ENCODE results near the gene PLAC8L1. TPM values are rescaled to one million over a fixed set of nuclear protein-coding genes. Genes with fewer than 3 reads are reported as not detected.
"Not testable (repeated sequence)": the region's sequence is repeated elsewhere in the genome, so short reads cannot be mapped to it uniquely, and the experiment has no call there.

PLAC8L1 gene
- not detected in 2 replicates for total RNA-seq

GRCh38 chr5:146105477-146105876 lies at the start of gene PLAC8L1:
TSS of gene PLAC8L1 (minus strand) at chr5:146105577. CDS start at chr5:146104311, 1,266 bp downstream.
- no peak for DNase-seq (ENCODE audit: low read depth, low spot score)

- no peak for DNase-seq (ENCODE audit: low read depth, low spot score)
Observed at GRCh38 chr5:146151970-146152369, 46.6 kb upstream of the PLAC8L1 start.

- no peak for DNase-seq (ENCODE audit: low read depth, low spot score)
Observed at GRCh38 chr5:146137967-146138403, 32.6 kb upstream of the PLAC8L1 start.

- no peak for DNase-seq (ENCODE audit: low read depth, low spot score)
Observed at GRCh38 chr5:146130440-146131045, 25.2 kb upstream of the PLAC8L1 start.

GRCh38 chr5:146126068-146126467 lies 20.7 kb upstream of the PLAC8L1 start:
- DNase-seq (ENCODE audit: low read depth, low spot score) = no peak

- DNase-seq (ENCODE audit: low read depth, low spot score) = no peak
Observed at GRCh38 chr5:146124580-146124979, 19.2 kb upstream of the PLAC8L1 start.

GRCh38 chr5:146121451-146121850 lies 16.1 kb upstream of the PLAC8L1 start:
- DNase-seq (ENCODE audit: low read depth, low spot score) = not testable (repeated sequence)

GRCh38 chr5:146118322-146118721 lies 12.9 kb upstream of the PLAC8L1 start:
- no peak for DNase-seq (ENCODE audit: low read depth, low spot score)

- not testable (repeated sequence) for DNase-seq (ENCODE audit: low read depth, low spot score)
Observed at GRCh38 chr5:146117216-146117615, 11.8 kb upstream of the PLAC8L1 start.

- DNase-seq (ENCODE audit: low read depth, low spot score) = no peak
Observed at GRCh38 chr5:146116361-146116760, 11.0 kb upstream of the PLAC8L1 start.

- DNase-seq (ENCODE audit: low read depth, low spot score) = no peak
Observed at GRCh38 chr5:146112476-146112875, 7.1 kb upstream of the PLAC8L1 start.

GRCh38 chr5:146111409-146111808 lies 6.0 kb upstream of the PLAC8L1 start:
- DNase-seq (ENCODE audit: low read depth, low spot score) = no peak

GRCh38 chr5:146109379-146109778 lies 4.0 kb upstream of the PLAC8L1 start:
- no peak for DNase-seq (ENCODE audit: low read depth, low spot score)

- not testable (repeated sequence) for DNase-seq (ENCODE audit: low read depth, low spot score)
Observed at GRCh38 chr5:146108870-146109269, 3.5 kb upstream of the PLAC8L1 start.

- no peak for DNase-seq (ENCODE audit: low read depth, low spot score)
Observed at GRCh38 chr5:146107901-146108300, 2.5 kb upstream of the PLAC8L1 start.

GRCh38 chr5:146103594-146103993 lies 1.8 kb downstream of the PLAC8L1 start:
- no peak for DNase-seq (ENCODE audit: low read depth, low spot score)

- no peak for DNase-seq (ENCODE audit: low read depth, low spot score)
Observed at GRCh38 chr5:146101646-146102045, 3.7 kb downstream of the PLAC8L1 start.

GRCh38 chr5:146098047-146098446 lies 7.3 kb downstream of the PLAC8L1 start:
- DNase-seq (ENCODE audit: low read depth, low spot score) = no peak

- no peak for DNase-seq (ENCODE audit: low read depth, low spot score)
Observed at GRCh38 chr5:146091881-146092280, 13.5 kb downstream of the PLAC8L1 start.

- no peak for DNase-seq (ENCODE audit: low read depth, low spot score)
Observed at GRCh38 chr5:146089287-146089686, 16.1 kb downstream of the PLAC8L1 start.

- no peak for DNase-seq (ENCODE audit: low read depth, low spot score)
Observed at GRCh38 chr5:146088098-146088497, 17.3 kb downstream of the PLAC8L1 start.

- DNase-seq (ENCODE audit: low read depth, low spot score) = no peak
Observed at GRCh38 chr5:146084376-146084775, 21.0 kb downstream of the PLAC8L1 start.

GRCh38 chr5:146082798-146083197 lies 22.6 kb downstream of the PLAC8L1 start:
- no peak for DNase-seq (ENCODE audit: low read depth, low spot score)

- DNase-seq (ENCODE audit: low read depth, low spot score) = no peak
Observed at GRCh38 chr5:146081556-146081955, 23.8 kb downstream of the PLAC8L1 start.

Measured in pulmonary artery endothelial cell (primary cell).